NCI-H748 (cell line): ENCODE results near the gene TLL1.

Experiments used
- DNase-seq: peaks from one replicate; lab custom pipeline; 2025; ENCODE audit not compliant: unreplicated experiment; lab: John Stamatoyannopoulos, UW

TLL1 gene

DNA sequence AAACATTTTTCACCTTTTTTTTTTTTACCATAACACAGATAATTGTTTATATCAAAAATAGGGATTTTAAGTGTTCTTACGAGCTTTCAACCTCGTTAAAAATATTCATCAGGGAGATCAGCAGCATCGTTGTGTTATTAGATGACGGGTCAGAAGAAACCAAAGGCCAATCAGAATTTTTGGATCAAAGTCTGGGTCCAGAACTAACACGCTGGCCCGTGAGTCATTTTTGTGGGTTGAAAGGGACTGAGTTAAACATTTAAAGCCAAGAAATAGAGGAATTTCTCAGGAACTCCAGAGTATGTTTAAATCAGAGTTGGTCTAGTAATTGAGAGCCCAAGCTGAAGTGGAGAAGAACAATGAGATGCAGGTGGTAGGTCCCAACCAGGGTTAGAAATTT is 170.8 kb downstream of the TLL1 start:
- DNase-seq: no peak

DNA sequence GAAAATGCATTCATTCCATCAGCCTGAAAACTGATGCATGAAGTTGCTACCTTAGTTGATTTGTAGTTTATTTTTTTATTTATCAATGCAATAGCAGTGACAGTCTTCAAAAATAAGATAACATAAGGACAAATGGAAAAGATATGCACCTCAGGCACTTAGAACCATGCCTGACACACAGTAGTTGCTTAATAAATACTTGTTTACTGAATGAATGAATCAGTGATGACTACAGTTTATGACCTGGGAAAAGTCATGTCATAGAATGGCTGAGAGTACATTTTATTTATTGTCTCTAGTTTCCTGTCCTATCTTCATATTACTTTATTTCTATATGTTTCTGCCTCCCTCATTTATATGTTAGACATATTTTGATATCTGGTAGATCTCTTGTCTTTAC is 171.8 kb downstream of the TLL1 start:
- DNase-seq: no peak

- no peak for DNase-seq
These were observed 172.4 kb downstream of the TLL1 start for GRCh38 chr4:166045457-166045856.

- DNase-seq: no peak
These were observed 176.0 kb downstream of the TLL1 start for GRCh38 chr4:166049036-166049435.

DNA sequence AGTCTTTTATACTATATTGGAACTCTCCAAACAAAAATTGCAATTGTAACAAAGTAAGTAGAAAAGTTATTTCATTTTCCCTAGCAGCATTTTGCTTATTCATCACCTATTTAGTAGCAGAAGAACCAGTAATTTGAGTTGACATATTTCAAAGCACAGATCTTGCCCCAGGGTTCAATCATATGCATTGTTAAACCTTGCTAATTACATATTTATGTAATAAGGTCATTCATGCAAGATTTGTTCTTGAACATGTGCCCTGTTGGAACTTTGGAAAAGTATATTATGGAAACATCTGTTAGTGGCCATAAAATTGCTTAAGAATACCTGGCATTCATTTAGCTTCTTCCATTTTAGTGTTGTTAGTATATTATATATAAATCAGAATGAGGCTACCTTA is 191.7 kb downstream of the TLL1 start:
- no peak for DNase-seq

DNA sequence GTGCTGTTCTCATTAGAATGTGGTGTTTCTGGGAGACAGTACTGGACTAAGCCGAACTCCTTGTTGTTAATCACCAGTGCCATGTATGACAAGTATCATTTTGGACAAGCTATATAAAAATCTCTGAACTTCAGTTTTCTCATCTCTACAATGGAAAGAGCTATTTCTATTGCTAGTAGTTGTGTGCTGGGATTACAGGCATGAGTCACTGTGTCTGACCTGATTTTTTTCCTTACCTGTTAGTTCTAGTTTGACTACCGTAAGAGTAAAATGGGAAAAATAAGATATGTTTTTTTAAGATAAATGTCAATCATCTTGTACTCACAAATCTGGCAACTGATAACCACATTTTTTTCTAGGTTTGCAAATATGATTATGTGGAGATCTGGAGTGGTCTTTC is 192.3 kb downstream of the TLL1 start:
- DNase-seq: no peak

- DNase-seq: no peak
These were observed 193.9 kb downstream of the TLL1 start for GRCh38 chr4:166066936-166067335.

GRCh38 chr4:166067915-166068314 is 194.9 kb downstream of the TLL1 start:
- no peak for DNase-seq

DNA sequence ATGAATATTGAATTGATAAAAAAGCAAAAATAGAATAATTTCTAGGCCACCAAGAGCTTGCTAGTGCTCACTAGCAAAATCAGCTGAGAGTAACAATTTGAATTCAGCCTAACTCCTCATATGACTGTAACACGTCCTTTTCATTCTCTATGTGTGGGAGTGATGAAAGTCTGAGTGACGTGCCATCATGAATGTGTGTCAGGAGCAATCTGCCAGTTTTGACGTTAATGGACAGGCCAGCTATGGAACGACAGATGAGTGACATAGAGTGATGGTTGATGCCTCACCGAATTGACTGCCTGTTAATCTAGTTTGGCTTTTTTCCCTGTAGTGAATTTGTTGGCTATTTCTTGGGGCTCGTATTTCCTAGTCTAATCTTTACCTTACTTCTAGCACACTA is 200.7 kb downstream of the TLL1 start:
- DNase-seq: no peak

DNA sequence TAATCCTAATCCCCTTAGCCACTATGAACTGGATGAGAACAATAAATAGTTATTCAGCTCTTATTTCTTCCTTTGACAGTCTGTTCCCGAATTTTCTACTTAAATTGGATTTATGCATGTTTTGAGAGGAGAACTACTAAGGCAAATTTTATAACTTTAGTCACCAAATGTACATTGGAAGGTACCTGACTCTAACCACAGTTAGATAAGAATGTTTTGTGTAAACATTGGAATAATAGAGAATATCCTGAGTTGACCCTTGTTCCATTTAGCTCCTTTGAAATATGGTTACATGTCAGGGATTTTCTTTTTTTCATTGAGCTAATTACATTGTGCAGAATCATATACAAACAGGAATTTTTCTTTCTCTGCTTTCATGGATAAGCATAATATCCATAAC is 202.6 kb downstream of the TLL1 start:
- no peak for DNase-seq

GRCh38 chr4:166077782-166078181 is 204.7 kb downstream of the TLL1 start:
- no peak for DNase-seq

- no peak for DNase-seq
These were observed 205.3 kb downstream of the TLL1 start for GRCh38 chr4:166078383-166078782.

- DNase-seq: no peak
These were observed 205.9 kb downstream of the TLL1 start for GRCh38 chr4:166078955-166079354.

DNA sequence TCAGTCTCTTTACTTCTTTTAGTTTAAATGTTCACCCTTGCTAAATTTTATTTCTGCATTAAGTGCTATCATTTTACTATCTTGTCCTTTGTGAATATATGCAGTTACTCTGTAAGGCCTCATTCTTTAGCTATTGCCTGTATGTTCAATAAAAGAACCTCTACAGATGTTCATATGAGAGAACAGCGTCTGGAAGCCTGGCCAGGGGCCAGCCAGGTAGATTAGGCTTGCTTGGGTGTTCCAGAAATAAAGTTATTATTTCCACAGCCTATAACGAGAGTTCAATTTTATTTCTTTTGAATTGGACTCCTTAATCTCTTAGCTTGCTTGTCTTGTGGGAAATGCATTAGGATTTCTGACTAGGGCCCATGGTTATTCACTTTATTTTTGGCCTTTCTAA is 214.5 kb downstream of the TLL1 start:
- no peak for DNase-seq

- no peak for DNase-seq
These were observed 215.5 kb downstream of the TLL1 start for GRCh38 chr4:166088576-166088975.

DNA sequence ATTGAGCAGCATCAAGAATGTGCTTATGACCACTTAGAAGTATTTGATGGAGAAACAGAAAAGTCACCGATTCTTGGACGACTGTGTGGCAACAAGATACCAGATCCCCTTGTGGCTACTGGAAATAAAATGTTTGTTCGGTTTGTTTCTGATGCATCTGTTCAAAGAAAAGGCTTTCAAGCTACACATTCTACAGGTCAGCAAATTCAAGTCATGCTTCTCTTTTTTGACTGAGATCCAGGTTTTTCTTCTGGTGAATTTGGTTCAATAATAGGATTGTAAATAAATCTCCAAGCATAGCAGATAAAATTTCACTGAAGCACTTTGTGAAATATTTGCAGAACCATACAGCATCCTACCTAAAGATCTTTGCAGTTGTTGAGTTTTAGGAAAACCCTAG is 218.1 kb downstream of the TLL1 start:
- peak; percentile 80 for DNase-seq

GRCh38 chr4:166091912-166092510 is 219.0 kb downstream of the TLL1 start:
- peak; percentile 61 for DNase-seq

GRCh38 chr4:166092797-166093290 is 219.8 kb downstream of the TLL1 start:
- DNase-seq: no peak

- peak; percentile 16 for DNase-seq
These were observed 231.6 kb downstream of the TLL1 start for GRCh38 chr4:166104623-166105022.

DNA sequence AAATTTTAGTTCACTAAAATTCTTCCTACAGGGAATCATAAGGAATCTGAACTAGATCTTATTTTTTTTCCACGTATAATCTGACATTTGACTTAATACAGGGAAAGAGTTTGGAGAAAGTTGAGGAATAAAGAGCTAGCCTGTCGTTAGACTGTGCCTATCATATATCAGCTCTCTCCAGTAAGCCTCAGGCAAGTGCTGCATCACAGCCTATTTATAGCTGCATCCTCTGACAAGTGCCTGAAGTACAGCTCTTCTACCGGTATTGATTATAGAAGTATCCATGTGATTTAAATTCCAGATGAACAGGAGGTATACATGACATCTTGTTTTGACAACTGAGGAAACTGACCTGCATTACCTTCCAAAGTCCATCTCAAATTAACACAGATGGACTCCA is 248.9 kb downstream of the TLL1 start:
- peak; percentile 14 for DNase-seq

- DNase-seq: no peak
These were observed 250.5 kb downstream of the TLL1 start for GRCh38 chr4:166123546-166123945.

- DNase-seq: no peak
These were observed 255.4 kb downstream of the TLL1 start for GRCh38 chr4:166128403-166128802.

GRCh38 chr4:166134285-166134684 is 261.2 kb downstream of the TLL1 start:
- no peak for DNase-seq
